Effector memory CD8-positive, alpha-beta T cell (primary cell): Measurements from ENCODE around the gene SDHAF1.

ENCODE experiments used
- ATAC-seq: fragments of 150-1000 bp; cut with Tn5 transposase; replicated peaks from 2 replicates; pipeline ENCODE4 v1.10.0; 2021; ENCODE audit warnings: mild to moderate bottlenecking, moderate library complexity
- DNase-seq, 3 experiments: peaks; one replicate each; pipeline ENCODE4 v3.0.0; 2021
- H3K27ac Mint-ChIP-seq, 2 donors: one replicate each; pipeline ENCODE4 v1.8.0; 2022; ENCODE audit warnings: mild to moderate bottlenecking in 2 of 2, mixed read lengths in 2 of 2, moderate library complexity in 2 of 2
- H3K27me3 Mint-ChIP-seq, 2 donors: one replicate each; pipeline ENCODE4 v1.8.0; 2022; ENCODE audit warnings: mixed read lengths in 2 of 2
- H3K36me3 Mint-ChIP-seq: one replicate; pipeline ENCODE4 v1.8.0; 2022; ENCODE audit warnings: mild to moderate bottlenecking, moderate library complexity, mixed read lengths; ENCODE audit not compliant: insufficient read depth
- H3K4me1 Mint-ChIP-seq, 2 donors: one replicate each; pipeline ENCODE4 v1.8.0; 2022; ENCODE audit warnings: low read depth in 2 of 2, mixed read lengths in 2 of 2
- H3K4me3 Mint-ChIP-seq, 2 donors: one replicate each; pipeline ENCODE4 v1.8.0; 2022; ENCODE audit warnings: mild to moderate bottlenecking in 2 of 2, mixed read lengths in 2 of 2, moderate library complexity in 2 of 2
- H3K9me3 Mint-ChIP-seq, 2 donors: one replicate each; pipeline ENCODE4 v1.8.0; 2022; ENCODE audit warnings: mixed read lengths in 2 of 2

The SDHAF1 gene

GRCh38 chr19:35991731-35992450, 3.1 kb upstream of the SDHAF1 start:
- no peak overlapping the region for H3K27ac Mint-ChIP-seq

DNA sequence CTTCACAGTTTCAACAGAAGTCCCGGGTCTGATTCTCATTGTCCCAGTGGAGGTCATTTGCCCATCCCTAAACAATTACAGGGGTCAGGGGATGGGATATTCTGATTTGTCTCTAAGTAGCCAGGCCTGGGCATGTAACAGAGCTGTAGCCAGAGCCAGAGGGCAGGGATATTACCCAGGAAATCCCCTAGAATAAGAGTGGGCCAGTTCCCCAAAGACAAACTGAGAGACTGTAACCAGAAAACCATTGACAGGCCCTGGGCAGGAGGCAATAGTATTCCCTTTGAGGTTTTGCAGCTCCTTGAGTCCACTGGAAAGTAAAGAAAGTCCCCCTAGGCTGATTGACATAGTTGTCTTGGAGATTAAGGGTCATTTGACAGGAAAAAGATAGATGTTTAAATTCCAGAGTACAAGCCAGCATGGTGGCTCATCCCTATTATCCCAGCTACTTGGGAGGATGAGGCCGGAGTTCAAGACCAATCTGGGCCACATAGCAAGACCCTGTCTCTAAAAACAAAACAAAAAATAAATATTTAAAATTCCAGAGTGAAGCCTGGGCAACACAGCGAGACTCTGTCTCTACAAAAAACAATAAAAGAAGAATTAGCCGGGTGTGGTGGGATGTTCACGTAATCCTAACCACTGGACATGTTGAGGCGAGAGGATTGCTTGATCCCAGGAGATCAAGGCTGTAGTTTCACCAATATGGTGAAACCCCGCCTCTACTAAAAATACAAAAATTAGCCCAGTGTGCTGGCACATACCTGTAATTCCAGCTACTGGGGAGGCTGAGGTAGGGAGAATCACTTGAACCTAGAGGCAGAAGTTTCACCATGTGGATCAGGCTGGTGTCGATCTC, 1.9 kb upstream of the SDHAF1 start:
- Mint-ChIP-seq H3K4me3 (peak overlapping the region; percentile 18 to 95), H3K27me3 (peaks cover 11 to 17% of the 10 kb centered on the region in 2 donors), H3K9me3 (no peaks in the 10 kb centered on the region), H3K36me3 (peaks cover 7% of the 10 kb centered on the region), H3K27ac (peak overlapping the region in 1 of 2 donors; percentile 25), H3K4me1 (peaks cover 25 to 26% of the 10 kb centered on the region in 2 donors)
- no peak for DNase-seq
- no peak for ATAC-seq

More at GRCh38 chr19:35991731-35992450, 3.1 kb upstream of the SDHAF1 start:
- ATAC-seq (no peak), DNase-seq (no peak)
- H3K4me3 Mint-ChIP-seq: no peak overlapping the region
- peaks cover 4% of the 10 kb centered on the region for H3K36me3 Mint-ChIP-seq
- no peaks in the 10 kb centered on the region for H3K9me3 Mint-ChIP-seq
- peaks cover 16 to 20% of the 10 kb centered on the region in 2 donors for H3K4me1 Mint-ChIP-seq
- H3K27me3 Mint-ChIP-seq: peaks cover 21 to 29% of the 10 kb centered on the region in 2 donors

- peaks cover 6 to 8% of the 10 kb centered on the region in 2 donors for H3K27me3 Mint-ChIP-seq
Measured at GRCh38 chr19:35993923-35994598, 927 bp upstream of the SDHAF1 start.

DNA sequence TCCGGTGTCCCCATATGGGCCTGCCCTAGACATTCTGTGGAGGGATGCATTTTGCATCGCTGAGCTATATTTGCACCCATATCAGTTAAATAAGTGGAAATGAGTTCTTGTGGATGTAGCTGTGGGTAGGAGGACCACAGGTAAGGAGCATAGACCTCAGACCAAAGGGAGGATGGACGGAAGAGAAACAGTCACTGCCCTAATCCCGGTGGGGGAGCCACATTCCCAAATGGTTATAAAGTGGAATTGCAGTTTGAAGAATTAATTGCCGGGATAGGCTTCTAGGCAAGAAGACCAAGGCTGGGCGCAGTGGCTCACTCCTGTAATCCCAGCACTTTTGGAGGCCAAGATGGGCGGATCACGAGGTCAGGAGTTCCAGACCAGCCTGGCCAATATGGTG, 1.8 kb downstream of the SDHAF1 start:
- ATAC-seq: no peak

More at GRCh38 chr19:35993923-35994598, 927 bp upstream of the SDHAF1 start:
- DNase-seq (no peak), ATAC-seq (no peak)
- H3K4me1 Mint-ChIP-seq: peaks cover 25 to 26% of the 10 kb centered on the region in 2 donors
- H3K9me3 Mint-ChIP-seq: no peaks in the 10 kb centered on the region
- H3K4me3 Mint-ChIP-seq: peak overlapping the region; percentile 90 to 95
- peaks cover 8% of the 10 kb centered on the region for H3K36me3 Mint-ChIP-seq
- H3K27ac Mint-ChIP-seq: no peak overlapping the region

DNA sequence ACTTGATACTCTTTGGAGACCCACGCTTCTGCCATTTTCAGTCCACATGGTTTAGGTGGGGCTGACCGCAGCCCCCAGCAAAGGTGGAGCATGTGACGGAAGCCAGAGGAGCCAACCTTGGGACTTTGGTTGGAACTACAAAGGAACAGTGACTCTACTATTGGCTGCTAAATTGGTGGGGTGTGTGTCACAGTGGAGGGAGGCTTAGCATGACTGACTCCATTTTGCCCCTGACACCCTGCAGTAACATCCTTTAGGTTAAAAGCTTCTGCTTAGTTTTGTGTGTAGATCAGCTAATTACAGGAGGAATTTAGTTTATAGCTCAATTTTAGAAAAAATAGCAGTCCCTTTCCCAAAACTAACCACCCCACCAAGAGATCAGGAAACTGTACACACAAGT, 6.6 kb downstream of the SDHAF1 start:
- H3K36me3 Mint-ChIP-seq: peaks cover 15% of the 10 kb centered on the region
- no peak overlapping the region for H3K27ac Mint-ChIP-seq
- H3K27me3 Mint-ChIP-seq: no peaks in the 10 kb centered on the region
- DNase-seq: no peak
- no peak overlapping the region for H3K4me3 Mint-ChIP-seq
- H3K4me1 Mint-ChIP-seq: peaks cover 16 to 23% of the 10 kb centered on the region in 2 donors
- ATAC-seq: no peak
- no peaks in the 10 kb centered on the region for H3K9me3 Mint-ChIP-seq

More for the DNA sequence above, 1.8 kb downstream of the SDHAF1 start:
- Mint-ChIP-seq H3K27me3 (no peaks in the 10 kb centered on the region), H3K4me3 (peak overlapping the region; percentile 90 to 95), H3K36me3 (peaks cover 13% of the 10 kb centered on the region), H3K27ac (peak overlapping the region; percentile 73 to 96), H3K4me1 (peaks cover 26 to 33% of the 10 kb centered on the region in 2 donors), H3K9me3 (no peaks in the 10 kb centered on the region)
- no peak for DNase-seq

GRCh38 chr19:36003284-36003683, 8.3 kb downstream of the SDHAF1 start:
- no peak for ATAC-seq
- Mint-ChIP-seq H3K4me3 (no peak overlapping the region), H3K27me3 (no peaks in the 10 kb centered on the region), H3K27ac (peak overlapping the region in 1 of 2 donors; percentile 27), H3K36me3 (peaks cover 12% of the 10 kb centered on the region), H3K9me3 (no peaks in the 10 kb centered on the region), H3K4me1 (peaks cover 3 to 14% of the 10 kb centered on the region in 2 donors)
- no peak for DNase-seq

DNA sequence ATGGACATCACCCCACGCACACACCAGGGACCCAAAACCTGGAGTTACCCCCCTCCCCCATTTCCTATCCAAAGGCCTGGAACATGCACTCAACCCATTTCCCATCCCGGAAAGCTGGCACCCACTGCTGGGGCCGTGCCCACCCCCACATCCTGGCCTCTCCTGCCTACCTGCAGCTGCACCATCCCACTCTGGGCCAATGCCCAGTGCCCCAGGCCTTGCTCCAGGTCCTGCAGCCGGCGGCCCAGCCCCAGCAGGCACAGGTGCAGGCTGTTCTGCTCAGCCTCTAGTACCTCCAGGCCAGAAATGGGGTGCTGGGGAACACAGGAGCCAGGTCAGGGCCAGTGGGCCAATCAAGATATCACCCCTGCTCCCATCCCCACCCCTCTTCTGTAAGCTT, 12.0 kb downstream of the SDHAF1 start:
- H3K27ac Mint-ChIP-seq: no peak overlapping the region
- no peaks in the 10 kb centered on the region for H3K27me3 Mint-ChIP-seq
- H3K4me1 Mint-ChIP-seq: peaks cover 23% of the 10 kb centered on the region in 2 donors
- peaks cover 7% of the 10 kb centered on the region for H3K36me3 Mint-ChIP-seq
- DNase-seq (no peak), ATAC-seq (no peak)
- no peak overlapping the region for H3K4me3 Mint-ChIP-seq
- H3K9me3 Mint-ChIP-seq: no peaks in the 10 kb centered on the region

GRCh38 chr19:36008336-36008978, 13.5 kb downstream of the SDHAF1 start, which contains the start of gene SYNE4:
Gene SYNE4 (minus strand): TSS chr19:36008813. CDS start chr19:36008681, 132 bp downstream.
- Mint-ChIP-seq H3K4me1 (peaks cover 23 to 24% of the 10 kb centered on the region in 2 donors), H3K27ac (peak within 1 kb of the TSS; percentile 27 to 65), H3K36me3 (peaks cover 3% of the 10 kb centered on the region), H3K4me3 (peak within 1 kb of the TSS; percentile 56 to 66), H3K9me3 (no peaks in the 10 kb centered on the region), H3K27me3 (no peaks in the 10 kb centered on the region)
- DNase-seq (no peak), ATAC-seq (no peak)

- H3K9me3 Mint-ChIP-seq: no peaks in the 10 kb centered on the region
- no peaks in the 10 kb centered on the region for H3K27me3 Mint-ChIP-seq
- DNase-seq (peak in 2 of 3 experiments; percentile 21 to 35), ATAC-seq (no peak)
- H3K4me3 Mint-ChIP-seq: peak overlapping the region; percentile 56 to 66
- peaks cover 30 to 31% of the 10 kb centered on the region in 2 donors for H3K4me1 Mint-ChIP-seq
- H3K27ac Mint-ChIP-seq: peak overlapping the region; percentile 27 to 65
- peaks cover 8% of the 10 kb centered on the region for H3K36me3 Mint-ChIP-seq
Measured at GRCh38 chr19:36009220-36009619, 14.2 kb downstream of the SDHAF1 start.

DNA sequence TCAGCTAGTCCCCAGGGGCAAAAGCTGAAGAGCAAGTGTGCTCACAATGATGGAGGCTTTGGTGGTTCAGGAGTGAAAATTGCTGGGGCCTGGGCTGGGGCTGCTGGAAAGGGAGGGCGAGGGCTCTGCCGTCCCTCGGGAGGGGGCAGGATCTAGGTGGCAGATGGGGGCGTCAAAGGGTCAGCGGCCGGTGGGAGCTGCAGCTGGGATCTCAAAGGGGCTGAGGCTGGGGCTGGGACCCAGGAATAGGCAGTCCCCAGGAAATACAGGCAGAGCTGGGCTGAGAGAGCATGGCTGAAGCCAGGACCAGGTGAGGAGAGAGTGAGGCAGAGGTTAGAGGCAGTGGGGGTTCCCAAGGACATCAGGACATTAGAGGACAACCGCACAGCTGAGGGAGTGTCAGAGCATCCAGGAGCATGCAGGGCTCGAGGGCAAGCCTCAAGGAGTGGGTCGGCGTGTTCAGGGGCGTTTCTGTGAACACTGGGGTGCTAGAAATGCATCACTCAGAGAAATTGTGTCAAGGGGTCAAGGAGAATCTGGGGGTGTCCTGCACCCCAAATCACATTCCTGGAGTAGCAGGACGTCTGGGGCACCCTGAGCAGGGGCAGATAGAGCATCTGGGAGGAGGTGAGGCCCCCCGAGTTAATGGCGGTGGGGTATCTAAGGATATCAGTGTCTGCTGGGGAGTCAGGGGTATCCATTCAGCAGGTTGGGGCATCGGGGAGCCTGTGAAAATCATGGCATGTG, 14.8 kb downstream of the SDHAF1 start:
- peak overlapping the region; percentile 56 to 66 for H3K4me3 Mint-ChIP-seq
- ATAC-seq: no peak

GRCh38 chr19:36010402-36010801, 15.4 kb downstream of the SDHAF1 start:
- peaks cover 12% of the 10 kb centered on the region for H3K36me3 Mint-ChIP-seq
- ATAC-seq: no peak
- peak overlapping the region in 1 of 2 donors; percentile 27 for H3K27ac Mint-ChIP-seq
- H3K4me1 Mint-ChIP-seq: peaks cover 36 to 41% of the 10 kb centered on the region in 2 donors
- no peaks in the 10 kb centered on the region for H3K27me3 Mint-ChIP-seq
- no peak overlapping the region for H3K4me3 Mint-ChIP-seq
- no peak for DNase-seq
- H3K9me3 Mint-ChIP-seq: no peaks in the 10 kb centered on the region

More for the DNA sequence above, 14.8 kb downstream of the SDHAF1 start:
- no peak for DNase-seq
- H3K27ac Mint-ChIP-seq: peak overlapping the region; percentile 27 to 65
- peaks cover 35 to 37% of the 10 kb centered on the region in 2 donors for H3K4me1 Mint-ChIP-seq
- no peaks in the 10 kb centered on the region for H3K9me3 Mint-ChIP-seq
- peaks cover 9% of the 10 kb centered on the region for H3K36me3 Mint-ChIP-seq
- H3K27me3 Mint-ChIP-seq: no peaks in the 10 kb centered on the region

- no peaks in the 10 kb centered on the region for H3K9me3 Mint-ChIP-seq
- H3K27me3 Mint-ChIP-seq: no peaks in the 10 kb centered on the region
- peak overlapping the region; percentile 98 to 99 for H3K4me3 Mint-ChIP-seq
- peaks cover 36 to 39% of the 10 kb centered on the region in 2 donors for H3K4me1 Mint-ChIP-seq
- peaks cover 12% of the 10 kb centered on the region for H3K36me3 Mint-ChIP-seq
- DNase-seq (no peak), ATAC-seq (no peak)
- peak overlapping the region; percentile 97 for H3K27ac Mint-ChIP-seq
Measured at GRCh38 chr19:36013280-36014011, 18.5 kb downstream of the SDHAF1 start.
